Measurements from ENCODE around the gene CHCHD4.

Gene CHCHD4

GRCh38 chr3:14124615-14125192 is at the start of gene CHCHD4, which contains the start of gene TMEM43:
TSS of gene CHCHD4 (minus strand) at chr3:14124870. CDS start at chr3:14124676, 194 bp downstream.
TSS of gene TMEM43 (plus strand) at chr3:14125052. CDS start at chr3:14125194, 142 bp downstream.
- peak; percentile 94 for DNase-seq (ENCODE audit: low read depth in 2 of 2)

- DNase-seq (ENCODE audit: low read depth in 2 of 2) = no peak
Measured at GRCh38 chr3:14172496-14172895, 47.8 kb upstream of the CHCHD4 start.

GRCh38 chr3:14170531-14171159 is 46.0 kb upstream of the CHCHD4 start:
- DNase-seq (ENCODE audit: low read depth in 2 of 2) = no peak

- no peak for DNase-seq (ENCODE audit: low read depth in 2 of 2)
Measured at GRCh38 chr3:14169871-14170270, 45.2 kb upstream of the CHCHD4 start.

- DNase-seq (ENCODE audit: low read depth in 2 of 2) = no peak
Measured at GRCh38 chr3:14169435-14169834, 44.8 kb upstream of the CHCHD4 start.

GRCh38 chr3:14166877-14167603 is 42.4 kb upstream of the CHCHD4 start:
- DNase-seq (ENCODE audit: low read depth in 2 of 2) = no peak

- DNase-seq (ENCODE audit: low read depth in 2 of 2) = no peak
Measured at GRCh38 chr3:14162178-14162577, 37.5 kb upstream of the CHCHD4 start.

GRCh38 chr3:14161282-14161681 is 36.6 kb upstream of the CHCHD4 start:
- DNase-seq (ENCODE audit: low read depth in 2 of 2) = no peak

- no peak for DNase-seq (ENCODE audit: low read depth in 2 of 2)
Measured at GRCh38 chr3:14159426-14159825, 34.8 kb upstream of the CHCHD4 start.

- DNase-seq (ENCODE audit: low read depth in 2 of 2) = no peak
Measured at GRCh38 chr3:14158370-14158769, 33.7 kb upstream of the CHCHD4 start.

GRCh38 chr3:14157951-14158350 is 33.3 kb upstream of the CHCHD4 start:
- DNase-seq (ENCODE audit: low read depth in 2 of 2) = no peak

- no peak for DNase-seq (ENCODE audit: low read depth in 2 of 2)
Measured at GRCh38 chr3:14156843-14157561, 32.3 kb upstream of the CHCHD4 start.

- no peak for DNase-seq (ENCODE audit: low read depth in 2 of 2)
Measured at GRCh38 chr3:14156201-14156600, 31.5 kb upstream of the CHCHD4 start.

- no peak for DNase-seq (ENCODE audit: low read depth in 2 of 2)
Measured at GRCh38 chr3:14154895-14155440, 30.3 kb upstream of the CHCHD4 start.

GRCh38 chr3:14154276-14154675 is 29.6 kb upstream of the CHCHD4 start:
- no peak for DNase-seq (ENCODE audit: low read depth in 2 of 2)

- no peak for DNase-seq (ENCODE audit: low read depth in 2 of 2)
Measured at GRCh38 chr3:14153663-14154062, 29.0 kb upstream of the CHCHD4 start.

- no peak for DNase-seq (ENCODE audit: low read depth in 2 of 2)
Measured at GRCh38 chr3:14152963-14153355, 28.3 kb upstream of the CHCHD4 start.

GRCh38 chr3:14152233-14152962 is 27.7 kb upstream of the CHCHD4 start:
- no peak for DNase-seq (ENCODE audit: low read depth in 2 of 2)

GRCh38 chr3:14151471-14152083 is 26.9 kb upstream of the CHCHD4 start:
- DNase-seq (ENCODE audit: low read depth in 2 of 2) = no peak

GRCh38 chr3:14150491-14151230 is 26.0 kb upstream of the CHCHD4 start:
- no peak for DNase-seq (ENCODE audit: low read depth in 2 of 2)
